GM12875 (cell line): ENCODE measurements around the gene PHF11.

Source experiments
- H3K4me3 ChIP-seq: one replicate; pipeline ENCODE4 v1.5.1; 2011; ENCODE audit warnings: low read depth, low read length, control low read depth
- TF ChIP-seq, protein P1 (sequence below): IDR thresholded peaks from 2 replicates; pipeline ENCODE4 v1.5.1; 2011; ENCODE audit warnings: low read depth, mild to moderate bottlenecking, control low read depth, inconsistent platforms, low read length, moderate library complexity, borderline replicate concordance; ENCODE audit not compliant: insufficient read depth

The PHF11 gene

DNA sequence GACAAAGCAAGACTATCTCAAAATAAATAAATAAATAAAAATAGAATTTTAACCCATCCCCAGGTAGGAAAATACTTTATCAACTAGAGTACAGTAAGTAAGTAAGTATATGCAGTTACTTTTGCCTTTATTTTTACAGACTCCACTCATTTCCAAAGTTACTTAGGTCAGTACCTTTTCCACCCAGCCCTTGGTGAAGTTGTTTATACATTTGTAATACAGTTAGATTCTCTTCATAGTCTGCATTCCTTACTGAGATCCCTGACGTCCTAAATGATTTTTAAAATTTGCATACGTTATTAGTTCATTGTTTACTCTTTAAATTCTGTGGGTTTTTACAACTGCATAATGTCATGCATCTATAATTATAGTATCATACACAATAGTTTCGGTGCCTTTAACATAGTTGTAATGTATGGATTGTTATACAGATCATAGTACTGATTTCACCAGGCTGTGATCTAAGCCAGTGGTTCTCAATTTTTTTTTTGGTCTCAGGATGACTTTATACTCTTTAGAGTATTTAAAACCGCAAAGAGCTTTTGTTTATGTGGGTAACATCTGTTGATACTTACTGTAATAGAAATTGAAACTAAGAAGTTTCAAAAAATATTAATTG is 41.3 kb upstream of the PHF11 start:
- TF ChIP-seq, protein P1, sequence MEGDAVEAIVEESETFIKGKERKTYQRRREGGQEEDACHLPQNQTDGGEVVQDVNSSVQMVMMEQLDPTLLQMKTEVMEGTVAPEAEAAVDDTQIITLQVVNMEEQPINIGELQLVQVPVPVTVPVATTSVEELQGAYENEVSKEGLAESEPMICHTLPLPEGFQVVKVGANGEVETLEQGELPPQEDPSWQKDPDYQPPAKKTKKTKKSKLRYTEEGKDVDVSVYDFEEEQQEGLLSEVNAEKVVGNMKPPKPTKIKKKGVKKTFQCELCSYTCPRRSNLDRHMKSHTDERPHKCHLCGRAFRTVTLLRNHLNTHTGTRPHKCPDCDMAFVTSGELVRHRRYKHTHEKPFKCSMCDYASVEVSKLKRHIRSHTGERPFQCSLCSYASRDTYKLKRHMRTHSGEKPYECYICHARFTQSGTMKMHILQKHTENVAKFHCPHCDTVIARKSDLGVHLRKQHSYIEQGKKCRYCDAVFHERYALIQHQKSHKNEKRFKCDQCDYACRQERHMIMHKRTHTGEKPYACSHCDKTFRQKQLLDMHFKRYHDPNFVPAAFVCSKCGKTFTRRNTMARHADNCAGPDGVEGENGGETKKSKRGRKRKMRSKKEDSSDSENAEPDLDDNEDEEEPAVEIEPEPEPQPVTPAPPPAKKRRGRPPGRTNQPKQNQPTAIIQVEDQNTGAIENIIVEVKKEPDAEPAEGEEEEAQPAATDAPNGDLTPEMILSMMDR: no peak

DNA sequence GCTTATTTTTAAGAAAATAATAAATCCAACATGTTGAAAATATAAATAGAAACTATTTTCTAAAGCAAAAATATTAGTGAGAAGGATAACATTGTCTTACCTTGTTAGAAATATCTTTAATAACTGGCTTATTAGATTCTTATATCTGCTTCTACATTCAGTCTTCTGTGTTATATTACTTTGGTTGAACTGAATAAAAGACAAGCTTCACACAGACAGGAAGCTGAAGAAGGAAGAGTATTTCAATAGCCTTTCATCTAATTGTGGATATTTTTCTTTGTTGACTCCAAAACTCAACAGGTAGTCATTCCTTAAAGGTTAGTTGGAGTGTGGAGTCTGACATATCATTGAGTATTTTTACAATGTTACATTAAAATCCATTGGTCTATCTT is 40.8 kb upstream of the PHF11 start:
- TF ChIP-seq, protein P1: no peak
- H3K4me3 ChIP-seq: no peak overlapping the region

More for the DNA sequence above, 41.3 kb upstream of the PHF11 start:
- H3K4me3 ChIP-seq: no peak overlapping the region

DNA sequence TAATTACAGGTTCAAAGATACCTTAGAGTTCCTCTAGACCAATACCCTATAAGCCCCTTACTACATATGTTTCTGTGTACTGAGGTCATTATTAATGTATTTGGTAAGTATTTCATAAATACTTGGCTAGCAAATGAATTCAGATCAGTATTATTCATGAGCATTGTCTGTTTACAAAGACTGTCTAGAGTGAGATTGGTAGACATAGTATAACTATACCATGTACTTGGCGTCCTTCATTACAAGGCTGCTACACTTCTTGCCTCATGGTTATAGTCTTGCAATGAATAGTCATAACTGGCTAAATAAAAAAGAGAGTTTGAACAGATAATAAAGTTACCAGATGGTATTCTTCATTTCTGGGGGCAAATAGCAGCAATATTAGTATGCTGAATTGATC is 39.6 kb upstream of the PHF11 start:
- no peak overlapping the region for H3K4me3 ChIP-seq
- TF ChIP-seq, protein P1: no peak

DNA sequence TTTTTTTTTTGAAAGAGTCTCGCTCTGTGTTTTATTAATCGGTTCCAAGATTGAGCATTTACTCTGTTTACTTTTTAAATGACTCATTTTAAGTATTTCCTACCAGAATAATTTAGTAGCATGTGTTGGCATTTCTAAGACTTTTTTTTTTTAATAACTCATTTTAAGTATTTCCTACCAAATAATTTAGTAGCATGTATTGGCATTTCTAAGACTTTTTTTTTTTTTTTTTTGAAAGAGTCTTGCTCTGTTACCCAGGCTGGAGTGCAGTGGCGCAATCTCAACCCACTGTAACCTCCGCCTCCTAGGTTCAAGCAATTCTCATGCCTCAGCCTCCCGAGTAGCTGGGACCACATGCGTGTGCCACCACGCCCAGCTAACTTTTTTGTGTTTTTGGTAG is 38.5 kb upstream of the PHF11 start:
- no peak overlapping the region for H3K4me3 ChIP-seq
- TF ChIP-seq, protein P1: no peak

DNA sequence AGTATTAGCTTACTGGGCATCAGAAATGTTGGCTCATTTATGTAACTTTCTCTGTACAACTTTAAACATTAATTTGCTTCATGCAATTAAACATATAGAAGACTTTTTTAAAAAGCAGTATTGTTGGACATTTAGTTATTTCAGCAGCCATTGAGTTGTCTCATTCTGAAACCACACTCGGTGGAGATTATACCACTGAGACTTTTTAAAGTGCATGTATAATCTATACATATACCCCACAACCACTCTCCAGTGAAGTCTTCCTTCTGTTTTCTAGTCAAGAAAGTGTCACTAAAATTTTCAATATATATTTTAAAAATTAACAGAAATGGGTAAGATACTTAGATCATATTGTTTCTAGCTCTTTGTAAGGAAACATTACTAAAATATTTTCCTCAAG is 36.2 kb upstream of the PHF11 start:
- H3K4me3 ChIP-seq: no peak overlapping the region
- TF ChIP-seq, protein P1: no peak

DNA sequence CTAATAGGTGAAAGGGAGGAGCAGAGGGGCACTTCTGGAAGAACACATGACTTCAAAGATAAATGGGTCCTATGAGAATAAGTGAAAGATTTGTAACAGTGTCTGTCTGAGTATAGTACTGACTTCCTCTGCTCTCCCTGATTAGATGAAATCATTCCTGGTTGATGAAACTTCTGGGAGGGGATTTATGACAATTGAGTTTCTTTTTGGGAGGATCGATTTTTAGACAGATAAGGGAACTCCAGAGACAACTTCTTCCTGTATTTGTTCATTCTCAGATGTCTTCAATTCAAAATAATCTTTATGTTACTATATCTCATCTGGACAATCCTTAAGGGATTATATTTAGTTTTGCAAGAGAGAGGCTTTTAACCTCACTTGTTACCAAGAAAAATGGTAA is 31.7 kb upstream of the PHF11 start:
- no peak overlapping the region for H3K4me3 ChIP-seq
- TF ChIP-seq, protein P1: no peak

DNA sequence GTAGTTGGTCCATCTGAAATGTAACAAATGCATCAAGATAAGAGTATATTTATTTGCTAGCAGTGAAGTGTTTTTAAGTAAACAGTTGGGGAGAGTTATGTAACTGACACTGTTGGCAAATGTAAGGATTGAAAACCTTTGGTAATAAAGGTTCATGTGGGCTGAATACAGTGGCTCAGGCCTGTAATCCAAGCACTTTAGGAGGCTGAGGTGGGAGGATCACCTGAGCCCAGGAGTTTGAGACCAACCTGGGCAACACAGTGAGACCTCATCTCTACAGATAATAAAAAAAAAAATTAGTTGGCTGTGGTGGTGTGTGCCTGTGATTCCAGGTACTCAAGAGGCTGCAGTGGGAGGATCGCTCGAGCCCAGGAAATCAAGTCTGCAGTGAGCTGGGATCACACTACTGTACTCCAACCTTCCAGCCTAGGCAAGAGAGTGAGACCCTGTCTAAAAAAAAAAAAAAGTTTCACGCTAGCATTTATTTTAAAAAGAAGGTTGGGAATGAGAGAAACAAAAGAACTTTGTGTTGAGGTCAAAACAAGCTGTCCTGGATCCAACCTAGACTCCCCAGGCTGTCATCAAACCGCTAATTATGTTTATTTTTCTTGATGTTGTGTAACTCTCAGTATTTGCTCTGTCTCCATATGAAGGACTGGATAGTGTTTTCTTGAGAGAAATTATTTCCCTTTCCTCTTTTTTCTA is 31.0 kb upstream of the PHF11 start:
- TF ChIP-seq, protein P1: no peak
- H3K4me3 ChIP-seq: no peak overlapping the region
